Ishikawa (cell line): ENCODE results near the gene RAD51B.

Experiments
- CEBPB ChIP-seq: IDR thresholded peaks from 2 replicates; pipeline ENCODE4 v1.6.1; 2012
- CREB1 ChIP-seq: IDR thresholded peaks from 2 replicates; pipeline ENCODE4 v1.6.1; 2012; ENCODE audit warnings: low read depth
- EGR1 ChIP-seq: IDR thresholded peaks from 2 replicates; pipeline ENCODE4 v1.6.1; 2012
- EP300 ChIP-seq: IDR thresholded peaks from 2 replicates; pipeline ENCODE4 v1.6.1; 2012; ENCODE audit warnings: borderline replicate concordance
- FOXM1 ChIP-seq: IDR thresholded peaks from 2 replicates; pipeline ENCODE4 v1.6.1; 2012; ENCODE audit warnings: low read depth, borderline replicate concordance
- MAX ChIP-seq: IDR thresholded peaks from 2 replicates; pipeline ENCODE4 v1.6.1; 2012
- NFIC ChIP-seq: IDR thresholded peaks from 2 replicates; pipeline ENCODE4 v1.6.1; 2012
- RAD21 ChIP-seq: IDR thresholded peaks from 2 replicates; pipeline ENCODE4 v1.6.1; 2012; ENCODE audit warnings: low read depth
- REST ChIP-seq: IDR thresholded peaks from 2 replicates; pipeline ENCODE4 v1.6.1; 2012; ENCODE audit warnings: low read depth, mild to moderate bottlenecking
- TAF1 ChIP-seq: IDR thresholded peaks from 2 replicates; pipeline ENCODE4 v1.6.1; 2012; ENCODE audit warnings: low read depth, mild to moderate bottlenecking
- TCF12 ChIP-seq: IDR thresholded peaks from 2 replicates; pipeline ENCODE4 v1.6.1; 2012; ENCODE audit warnings: low read depth
- TEAD4 ChIP-seq: IDR thresholded peaks from 2 replicates; pipeline ENCODE4 v1.6.1; 2012
- USF1 ChIP-seq: IDR thresholded peaks from 2 replicates; pipeline ENCODE4 v1.6.1; 2012
- YY1 ChIP-seq: IDR thresholded peaks from 2 replicates; pipeline ENCODE4 v1.6.1; 2012; ENCODE audit warnings: low read depth
- ZBTB7A ChIP-seq: IDR thresholded peaks from 2 replicates; pipeline ENCODE4 v1.6.1; 2012; ENCODE audit warnings: low read depth

Gene RAD51B

GRCh38 chr14:67973436-67973835 lies 153.9 kb downstream of the RAD51B start:
- TF ChIP-seq REST: no peak
- TF ChIP-seq ZBTB7A: no peak
- TF ChIP-seq YY1: no peak
- TF ChIP-seq TCF12: no peak
- no peak for TF ChIP-seq NFIC
- TF ChIP-seq MAX: no peak
- TF ChIP-seq CREB1: no peak
- no peak for TF ChIP-seq USF1
- no peak for TF ChIP-seq CEBPB
- TF ChIP-seq EP300: no peak
- TF ChIP-seq TAF1: no peak
- TF ChIP-seq TEAD4: no peak
- no peak for TF ChIP-seq RAD21
- TF ChIP-seq FOXM1: no peak
- no peak for TF ChIP-seq EGR1

GRCh38 chr14:67975470-67975869 lies 155.9 kb downstream of the RAD51B start:
- TF ChIP-seq MAX: no peak
- no peak for TF ChIP-seq TAF1
- no peak for TF ChIP-seq REST
- TF ChIP-seq YY1: no peak
- TF ChIP-seq ZBTB7A: no peak
- TF ChIP-seq TCF12: no peak
- TF ChIP-seq CREB1: no peak
- no peak for TF ChIP-seq CEBPB
- TF ChIP-seq RAD21: no peak
- TF ChIP-seq FOXM1: no peak
- TF ChIP-seq EP300: no peak
- no peak for TF ChIP-seq EGR1

GRCh38 chr14:67977434-67978034 lies 158.0 kb downstream of the RAD51B start:
- TF ChIP-seq EGR1 (no peak), NFIC (no peak), ZBTB7A (no peak)

- TF ChIP-seq YY1 (no peak), MAX (no peak), TCF12 (no peak), EP300 (no peak), EGR1 (no peak), CEBPB (no peak), REST (no peak), TAF1 (no peak), NFIC (no peak), RAD21 (no peak), ZBTB7A (no peak), FOXM1 (no peak), CREB1 (no peak), USF1 (no peak), TEAD4 (no peak)
Observed at GRCh38 chr14:67978749-67979148, 159.2 kb downstream of the RAD51B start.
